GM21717 (cell line): ENCODE results near the gene TMEM117.

Experiments
- ATAC-seq: cut with Tn5 transposase; IDR thresholded peaks from one replicate; pipeline ENCODE4 v1.9.1; 2021; ENCODE audit warnings: mild to moderate bottlenecking, moderate library complexity; ENCODE audit not compliant: unreplicated experiment

Gene TMEM117

GRCh38 chr12:43883748-43884147 lies 47.9 kb downstream of the TMEM117 start:
- no peak for ATAC-seq

- ATAC-seq, result no peak
Observed at GRCh38 chr12:43884683-43885410, 49.0 kb downstream of the TMEM117 start.

- no peak for ATAC-seq
Observed at GRCh38 chr12:43887397-43887796, 51.5 kb downstream of the TMEM117 start.

GRCh38 chr12:43891856-43892574 lies 56.1 kb downstream of the TMEM117 start:
- no peak for ATAC-seq

- no peak for ATAC-seq
Observed at GRCh38 chr12:43893670-43894069, 57.8 kb downstream of the TMEM117 start.

GRCh38 chr12:43895580-43896206 lies 59.8 kb downstream of the TMEM117 start:
- no peak for ATAC-seq

GRCh38 chr12:43896496-43896895 lies 60.6 kb downstream of the TMEM117 start:
- ATAC-seq, result no peak

- ATAC-seq, result no peak
Observed at GRCh38 chr12:43898474-43898873, 62.6 kb downstream of the TMEM117 start.

GRCh38 chr12:43899574-43899973 lies 63.7 kb downstream of the TMEM117 start:
- no peak for ATAC-seq

GRCh38 chr12:43903686-43904085 lies 67.8 kb downstream of the TMEM117 start:
- no peak for ATAC-seq

GRCh38 chr12:43912859-43913258 lies 77.0 kb downstream of the TMEM117 start:
- no peak for ATAC-seq

- ATAC-seq, result no peak
Observed at GRCh38 chr12:43914391-43914790, 78.5 kb downstream of the TMEM117 start.

GRCh38 chr12:43914923-43915468 lies 79.1 kb downstream of the TMEM117 start:
- ATAC-seq, result no peak

GRCh38 chr12:43917896-43918295 lies 82.0 kb downstream of the TMEM117 start:
- no peak for ATAC-seq

GRCh38 chr12:43921666-43922337 lies 85.9 kb downstream of the TMEM117 start:
- no peak for ATAC-seq

- ATAC-seq, result no peak
Observed at GRCh38 chr12:43930032-43930431, 94.2 kb downstream of the TMEM117 start.

- ATAC-seq, result no peak
Observed at GRCh38 chr12:43931187-43931586, 95.3 kb downstream of the TMEM117 start.

- ATAC-seq, result no peak
Observed at GRCh38 chr12:43935581-43935980, 99.7 kb downstream of the TMEM117 start.

- no peak for ATAC-seq
Observed at GRCh38 chr12:43937947-43938346, 102.1 kb downstream of the TMEM117 start.

- no peak for ATAC-seq
Observed at GRCh38 chr12:43942379-43942778, 106.5 kb downstream of the TMEM117 start.

- no peak for ATAC-seq
Observed at GRCh38 chr12:43945983-43946382, 110.1 kb downstream of the TMEM117 start.
